Adrenal gland (tissue), 12 donors: ENCODE data around the gene CTAG1A. TPM values are rescaled to one million over a fixed set of nuclear protein-coding genes. Genes with fewer than 3 reads are reported as not detected.
"Not testable (repeated sequence)": the region's sequence is repeated elsewhere in the genome, so short reads cannot be mapped to it uniquely, and the experiment has no call there.

Experiments
- DNase-seq, 7 donors: peaks; one replicate each; pipeline ENCODE4 v3.0.0-alpha.2; 2019 to 2020
- H3K27ac ChIP-seq, 5 donors: fragments of 200-600 bp; sonication (generic) in 4 of 5; 1 replicate in 3 of 5; 2 replicates in 2 of 5; pipeline versions ENCODE4 v1.5.1 to v1.8.0; 2016 to 2020; ENCODE audit warnings: mild to moderate bottlenecking in 1 of 5
- H3K27me3 ChIP-seq: fragments of 200-600 bp; 2 replicates; pipeline ENCODE4 v1.8.0; 2021
- H3K36me3 ChIP-seq, 2 donors: fragments of 200-600 bp; replicated peaks in 1 of 2; 1 replicate in 1 of 2; 2 replicates in 1 of 2; pipeline versions ENCODE4 v1.5.1 to v1.8.0; 2018 to 2022
- H3K4me1 ChIP-seq, 2 donors: fragments of 200-600 bp; replicated peaks in 1 of 2; 1 replicate in 1 of 2; 2 replicates in 1 of 2; pipeline versions ENCODE4 v1.5.1 to v1.8.0; 2018 to 2021
- H3K4me3 ChIP-seq, 4 donors: fragments of 200-600 bp; sonication (generic) in 3 of 4; one replicate each; pipeline ENCODE4 v1.5.1; 2016 to 2018
- H3K9me3 ChIP-seq, 3 donors: fragments of 200-600 bp; sonication (generic) in 1 of 3; replicated peaks in 1 of 3; 1 replicate in 2 of 3; 2 replicates in 1 of 3; pipeline versions ENCODE4 v1.5.1 to v1.8.0; 2016 to 2021
- WGBS, 4 donors: extraction: QIAGEN DNeasy Blood & Tissue Kit in 2 of 4; methylation state at CpG; one replicate each; pipeline versions ENCODE4 v1.1.5 to v1.1.7; 2013 to 2017; 5-methylcytosine and 5-hydroxymethylcytosine counted together
- intact Hi-C, 2 donors: fragments of 100-400 bp; cut with DNase I; formaldehyde crosslinking; loops; one replicate each; pipeline versions ENCODE4 v1.14.1 to v1.15.0; 2022 to 2023
- polyA plus RNA-seq, 3 donors: library from polyadenylated mRNA; stranded (reverse); fragments of 200-250 nt in 2 of 3; fragments of 350-450 nt in 1 of 3; fragmentation: Illumina TruSeq in 1 of 3; extraction: RNeasy Lipid Tissue Mini Kit (QIAGEN cat#74804) in 1 of 3; gene quantifications; one replicate each; pipeline ENCODE4 v1.2.3, GENCODE V29; 2013 to 2014
- small RNA-seq, 2 donors: library from RNA; depleted of rRNA; stranded (forward); fragments of <200 nt; gene quantifications; one replicate each; pipeline ENCODE3, GENCODE V24; 2016
- total RNA-seq, 9 donors: library from RNA; depleted of rRNA in 4 of 9; stranded (reverse); fragments of >200 nt in 4 of 9; fragments of 120-200 nt in 1 of 9; fragmentation: NEBNext Ultra II Directional in 1 of 9; extraction: Animal tissue kit (Norgen Biotek cat#: 25700) in 1 of 9; gene quantifications; one replicate each; pipeline versions ENCODE4 v1.1.0 to v1.2.4, GENCODE V29; 2013 to 2023
- TF ChIP-seq, protein P1 (sequence below), 6 experiments: fragments of 450-650 bp in 4 of 6; fragments of 200-600 bp in 2 of 6; sonication (generic) in 1 of 6; IDR thresholded peaks; 1 replicate in 5 of 6; 2 replicates in 1 of 6; pipeline versions ENCODE4 v1.5.1 to v1.8.0; 2016 to 2021; ENCODE audit warnings: antibody characterized with exemption in 6 of 6, mild to moderate bottlenecking in 2 of 6, moderate library complexity in 1 of 6
- donor health status: healthy with polysubstance abuse.
- donor health status: Bipolar disorder and iron deficiency.
- donor health status: DM: yes; HTN: yes; CAD: no.
- donor health status: DM: no; HTN: no; CAD: no.
- donor health status: DM: no; HTN: no; CAD: no.
- donor health status: DM: yes; HTN: yes; CAD: no.

Gene CTAG1A
- total and polyA plus RNA-seq, 12 donors: 0.34 TPM; not detected in 11

GRCh38 chrX:154620767-154621414 is 36.0 kb downstream of the CTAG1A start:
- intact Hi-C loops, H3K36me3 ChIP-seq, H3K9me3 ChIP-seq, H3K27me3 ChIP-seq, DNase-seq, H3K4me3 ChIP-seq, H3K27ac ChIP-seq, H3K4me1 ChIP-seq: not testable (repeated sequence)
- WGBS, 4 donors: 10 to 35% (median 28%) methylated on average over 2 to 3 of the region's 11 CpGs; no CpG with 5 or more reads in 1 of the 4 donors
- TF ChIP-seq, protein P1, sequence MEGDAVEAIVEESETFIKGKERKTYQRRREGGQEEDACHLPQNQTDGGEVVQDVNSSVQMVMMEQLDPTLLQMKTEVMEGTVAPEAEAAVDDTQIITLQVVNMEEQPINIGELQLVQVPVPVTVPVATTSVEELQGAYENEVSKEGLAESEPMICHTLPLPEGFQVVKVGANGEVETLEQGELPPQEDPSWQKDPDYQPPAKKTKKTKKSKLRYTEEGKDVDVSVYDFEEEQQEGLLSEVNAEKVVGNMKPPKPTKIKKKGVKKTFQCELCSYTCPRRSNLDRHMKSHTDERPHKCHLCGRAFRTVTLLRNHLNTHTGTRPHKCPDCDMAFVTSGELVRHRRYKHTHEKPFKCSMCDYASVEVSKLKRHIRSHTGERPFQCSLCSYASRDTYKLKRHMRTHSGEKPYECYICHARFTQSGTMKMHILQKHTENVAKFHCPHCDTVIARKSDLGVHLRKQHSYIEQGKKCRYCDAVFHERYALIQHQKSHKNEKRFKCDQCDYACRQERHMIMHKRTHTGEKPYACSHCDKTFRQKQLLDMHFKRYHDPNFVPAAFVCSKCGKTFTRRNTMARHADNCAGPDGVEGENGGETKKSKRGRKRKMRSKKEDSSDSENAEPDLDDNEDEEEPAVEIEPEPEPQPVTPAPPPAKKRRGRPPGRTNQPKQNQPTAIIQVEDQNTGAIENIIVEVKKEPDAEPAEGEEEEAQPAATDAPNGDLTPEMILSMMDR (IDR thresholded peaks at IDR 0.05): peak in 1 of 6 experiments; percentile 10

DNA sequence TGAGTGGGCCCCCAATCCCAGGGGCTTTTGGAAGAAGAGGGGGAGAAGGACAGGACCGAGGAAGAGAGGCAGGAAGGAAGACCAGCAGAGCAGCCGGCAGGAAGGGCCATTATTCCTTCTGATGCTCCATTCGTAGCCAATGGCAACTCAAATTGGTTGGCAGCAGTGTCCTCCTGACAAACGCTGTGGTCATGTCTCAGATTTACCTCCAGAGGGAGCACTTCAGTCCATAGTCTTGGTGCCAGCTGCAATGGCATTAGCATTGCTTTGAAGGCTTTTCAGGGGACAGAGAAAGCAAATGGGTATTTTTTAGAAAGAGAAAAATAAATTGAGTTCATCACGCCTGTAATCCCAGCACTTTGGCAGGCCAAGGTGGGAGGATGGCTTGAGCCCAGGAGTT is 44.0 kb downstream of the CTAG1A start:
- H3K4me3 ChIP-seq, DNase-seq, H3K9me3 ChIP-seq, intact Hi-C loops, H3K4me1 ChIP-seq, H3K27me3 ChIP-seq, H3K27ac ChIP-seq, H3K36me3 ChIP-seq: not testable (repeated sequence)
- no CpG with 5 or more reads among the region's 5 CpGs for WGBS, 4 donors

GRCh38 chrX:154630949-154631348 is 46.0 kb downstream of the CTAG1A start:
- DNase-seq, H3K27ac ChIP-seq, H3K9me3 ChIP-seq, H3K4me3 ChIP-seq, intact Hi-C loops, H3K4me1 ChIP-seq, H3K27me3 ChIP-seq, H3K36me3 ChIP-seq: not testable (repeated sequence)
- WGBS, 4 donors: no CpG with 5 or more reads among the region's 11 CpGs

DNA sequence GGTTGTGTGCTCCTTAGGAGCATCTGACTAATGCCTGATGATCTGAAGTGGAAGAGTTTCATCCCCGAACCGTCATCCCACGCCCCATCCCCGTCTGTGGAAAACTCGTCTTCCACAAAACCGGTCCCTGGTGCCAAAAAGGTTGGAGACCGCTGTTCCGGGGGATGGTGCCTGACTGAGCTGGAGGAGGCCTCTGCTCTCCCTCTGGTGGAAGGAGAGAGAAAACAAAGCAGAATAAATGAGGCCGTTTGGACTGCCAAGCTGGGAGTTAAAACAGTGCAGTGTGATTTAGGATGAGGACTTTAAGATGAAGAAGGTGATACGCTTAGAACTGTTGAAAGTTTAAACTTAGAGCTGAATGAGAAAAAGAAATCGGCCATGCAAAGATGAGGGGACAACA is 48.7 kb downstream of the CTAG1A start:
- H3K9me3 ChIP-seq, H3K4me3 ChIP-seq, H3K36me3 ChIP-seq, H3K27ac ChIP-seq, H3K4me1 ChIP-seq, intact Hi-C loops, DNase-seq, H3K27me3 ChIP-seq: not testable (repeated sequence)
- WGBS, 4 donors: no CpG with 5 or more reads among the region's 11 CpGs

Small RNAs within 50 kb of the gene (small RNA-seq; reads per million reads assigned to genes)
- gene AC244090.1: 0 reads per million in 2 donors
- 0 reads per million in 2 donors for gene AC244107.2

Other genes with a start within 250 kb of the CTAG1A start
- gene FLNA, start 210.5 kb upstream of the CTAG1A start, total RNA-seq: 100 to 1,000 TPM in 8 of 9 donors, 10 to 100 TPM in 1; 57.0 to 979 (median 499) TPM
- gene FLNA, start 210.5 kb upstream of the CTAG1A start, polyA plus RNA-seq: 100 to 1,000 TPM; 169 to 861 (median 612) TPM
- gene EMD, start 205.8 kb upstream of the CTAG1A start, total RNA-seq: 10 to 100 TPM in 8 of 9 donors, 1 to 10 TPM in 1; 7.7 to 82.7 (median 46.5) TPM
- 10 to 100 TPM; 75.9 to 95.2 (median 79.1) TPM for gene EMD, start 205.8 kb upstream of the CTAG1A start, polyA plus RNA-seq
- gene RPL10, start 186.8 kb upstream of the CTAG1A start, total RNA-seq: 1,000 to 10,000 TPM in 8 of 9 donors, 100 to 1,000 TPM in 1; 626 to 5,287 (median 2,456) TPM
- gene RPL10, start 186.8 kb upstream of the CTAG1A start, polyA plus RNA-seq: 1,000 to 10,000 TPM; 1,725 to 3,645 (median 2,430) TPM
- 100 to 1,000 TPM in 1 of 9 donors, 10 to 100 TPM in 7, 1 to 10 TPM in 1; 9.3 to 101 (median 47.8) TPM for gene DNASE1L1, start 175.9 kb upstream of the CTAG1A start, total RNA-seq
- 10 to 100 TPM; 17.2 to 48.0 (median 42.7) TPM for gene DNASE1L1, start 175.9 kb upstream of the CTAG1A start, polyA plus RNA-seq
- 10 to 100 TPM; 15.0 to 47.1 (median 26.4) TPM for gene TAFAZZIN, start 173.6 kb upstream of the CTAG1A start, total RNA-seq
- 100 to 1,000 TPM in 2 of 3 donors, 1 to 10 TPM in 1; 8.6 to 142 (median 103) TPM for gene TAFAZZIN, start 173.6 kb upstream of the CTAG1A start, polyA plus RNA-seq
- 100 to 1,000 TPM in 6 of 9 donors, 10 to 100 TPM in 3; 68.8 to 170 (median 135) TPM for gene ATP6AP1, start 156.5 kb upstream of the CTAG1A start, total RNA-seq
- 100 to 1,000 TPM in 1 of 3 donors, 10 to 100 TPM in 2; 55.4 to 133 (median 56.8) TPM for gene ATP6AP1, start 156.5 kb upstream of the CTAG1A start, polyA plus RNA-seq
- gene GDI1, start 148.0 kb upstream of the CTAG1A start, total RNA-seq: 100 to 1,000 TPM in 8 of 9 donors, 10 to 100 TPM in 1; 85.6 to 142 (median 112) TPM
- gene GDI1, start 148.0 kb upstream of the CTAG1A start, polyA plus RNA-seq: 100 to 1,000 TPM; 155 to 287 (median 216) TPM
- gene FAM50A, start 141.0 kb upstream of the CTAG1A start, total RNA-seq: 10 to 100 TPM; 25.1 to 74.5 (median 51.1) TPM
- 100 to 1,000 TPM; 104 to 451 (median 241) TPM for gene FAM50A, start 141.0 kb upstream of the CTAG1A start, polyA plus RNA-seq
- gene PLXNA3, start 126.9 kb upstream of the CTAG1A start, total RNA-seq: 10 to 100 TPM in 7 of 9 donors, 1 to 10 TPM in 2; 2.1 to 46.3 (median 12.1) TPM
- gene PLXNA3, start 126.9 kb upstream of the CTAG1A start, polyA plus RNA-seq: 10 to 100 TPM; 22.3 to 83.6 (median 27.4) TPM
- 100 to 1,000 TPM in 1 of 9 donors, 10 to 100 TPM in 8; 22.5 to 101 (median 52.6) TPM for gene LAGE3, start 105.9 kb upstream of the CTAG1A start, total RNA-seq
- gene LAGE3, start 105.9 kb upstream of the CTAG1A start, polyA plus RNA-seq: 10 to 100 TPM; 11.3 to 24.0 (median 12.0) TPM
- gene UBL4A, start 98.5 kb upstream of the CTAG1A start, total RNA-seq: 10 to 100 TPM; 36.4 to 95.6 (median 56.3) TPM
- gene UBL4A, start 98.5 kb upstream of the CTAG1A start, polyA plus RNA-seq: 10 to 100 TPM; 18.3 to 31.1 (median 23.6) TPM
- 10 to 100 TPM; 19.6 to 33.4 (median 28.5) TPM for gene SLC10A3, start 94.5 kb upstream of the CTAG1A start, total RNA-seq
- 10 to 100 TPM in 2 of 3 donors, 1 to 10 TPM in 1; 8.7 to 24.2 (median 23.2) TPM for gene SLC10A3, start 94.5 kb upstream of the CTAG1A start, polyA plus RNA-seq
- 10 to 100 TPM; 42.9 to 77.1 (median 50.9) TPM for gene FAM3A, start 68.9 kb upstream of the CTAG1A start, total RNA-seq
- 100 to 1,000 TPM in 1 of 3 donors, 10 to 100 TPM in 2; 13.5 to 115 (median 92.8) TPM for gene FAM3A, start 68.9 kb upstream of the CTAG1A start, polyA plus RNA-seq
- 100 to 1,000 TPM in 5 of 9 donors, 10 to 100 TPM in 4; 22.1 to 124 (median 102) TPM for gene G6PD, start 38.3 kb upstream of the CTAG1A start, total RNA-seq
- 10 to 100 TPM; 41.6 to 93.6 (median 78.0) TPM for gene G6PD, start 38.3 kb upstream of the CTAG1A start, polyA plus RNA-seq
- 10 to 100 TPM; 12.5 to 47.5 (median 29.8) TPM for gene IKBKG, start 37.5 kb upstream of the CTAG1A start, total RNA-seq
- gene IKBKG, start 37.5 kb upstream of the CTAG1A start, polyA plus RNA-seq: 10 to 100 TPM in 2 of 3 donors, 1 to 10 TPM in 1; 9.6 to 39.1 (median 36.1) TPM
- not detected for gene CTAG1B, start 34.1 kb downstream of the CTAG1A start, total RNA-seq
- gene CTAG1B, start 34.1 kb downstream of the CTAG1A start, polyA plus RNA-seq: under 1 TPM in 1 of 3 donors, not detected in 2; 0.57 TPM
- gene CTAG2, start 68.4 kb downstream of the CTAG1A start, total RNA-seq: 1 to 10 TPM in 1 of 9 donors, not detected in 8; 5.5 TPM
- gene CTAG2, start 68.4 kb downstream of the CTAG1A start, polyA plus RNA-seq: 1 to 10 TPM in 1 of 3 donors, under 1 TPM in 1, not detected in 1; 0.79 to 7.2 TPM
- gene GAB3, start 165.9 kb downstream of the CTAG1A start, total RNA-seq: 10 to 100 TPM in 1 of 9 donors, 1 to 10 TPM in 8; 1.9 to 11.8 (median 5.6) TPM
- gene GAB3, start 165.9 kb downstream of the CTAG1A start, polyA plus RNA-seq: 1 to 10 TPM; 2.6 to 8.2 (median 3.5) TPM
- 10 to 100 TPM; 20.2 to 48.6 (median 27.4) TPM for gene DKC1, start 177.7 kb downstream of the CTAG1A start, total RNA-seq
- 100 to 1,000 TPM in 1 of 3 donors, 10 to 100 TPM in 2; 22.0 to 111 (median 37.4) TPM for gene DKC1, start 177.7 kb downstream of the CTAG1A start, polyA plus RNA-seq
- gene MPP1, start 220.4 kb downstream of the CTAG1A start, total RNA-seq: 100 to 1,000 TPM in 1 of 9 donors, 10 to 100 TPM in 8; 35.2 to 188 (median 59.1) TPM
- gene MPP1, start 220.4 kb downstream of the CTAG1A start, polyA plus RNA-seq: 10 to 100 TPM; 34.4 to 60.8 (median 53.0) TPM
- under 1 TPM in 1 of 9 donors, not detected in 8; 0.11 TPM for gene SMIM9, start 249.5 kb downstream of the CTAG1A start, total RNA-seq
- gene SMIM9, start 249.5 kb downstream of the CTAG1A start, polyA plus RNA-seq: not detected